ENCODE data around the gene MIS12. TPM values are rescaled to one million over a fixed set of nuclear protein-coding genes. Genes with fewer than 3 reads are reported as not detected.

The MIS12 gene
- total RNA-seq, 1 donor from 2014 or later = 14.0 TPM

GRCh38 chr17:5467416-5467815 is 18.9 kb upstream of the MIS12 start:
- TF ChIP-seq CTCF (IDR thresholded peaks at IDR 0.05) = no peak
- DNase-seq (ENCODE audit: low spot score) = no peak
- no peaks in the 10 kb centered on the region for H3K9me3 Mint-ChIP-seq (ENCODE audit: low read depth)
- H3K27me3 Mint-ChIP-seq (ENCODE audit: low read depth) = no peaks in the 10 kb centered on the region
- peak overlapping the region; percentile 68 for H3K27ac Mint-ChIP-seq (ENCODE audit: unreplicated experiment)
- H3K36me3 Mint-ChIP-seq (ENCODE audit: low read depth) = no peaks in the 10 kb centered on the region
- peaks cover 23% of the 10 kb centered on the region for H3K4me1 Mint-ChIP-seq (ENCODE audit: low read depth)
- peak overlapping the region; percentile 79 for H3K4me3 Mint-ChIP-seq (ENCODE audit: unreplicated experiment)

- no peak for TF ChIP-seq CTCF (IDR thresholded peaks at IDR 0.05)
- peaks cover under 1% of the 10 kb centered on the region for H3K36me3 Mint-ChIP-seq (ENCODE audit: low read depth)
- H3K4me1 Mint-ChIP-seq (ENCODE audit: low read depth) = peaks cover 23% of the 10 kb centered on the region
- H3K27me3 Mint-ChIP-seq (ENCODE audit: low read depth) = no peaks in the 10 kb centered on the region
- peak overlapping the region; percentile 79 for H3K4me3 Mint-ChIP-seq (ENCODE audit: unreplicated experiment)
- no peak for DNase-seq (ENCODE audit: low spot score)
- peak overlapping the region; percentile 68 for H3K27ac Mint-ChIP-seq (ENCODE audit: unreplicated experiment)
- no peaks in the 10 kb centered on the region for H3K9me3 Mint-ChIP-seq (ENCODE audit: low read depth)
Measured at GRCh38 chr17:5468075-5468473, 18.3 kb upstream of the MIS12 start.

GRCh38 chr17:5472511-5472910 is 13.9 kb upstream of the MIS12 start:
- Mint-ChIP-seq H3K4me3 (ENCODE audit: unreplicated experiment) (no peak overlapping the region), H3K36me3 (ENCODE audit: low read depth) (peaks cover 17% of the 10 kb centered on the region), H3K27ac (ENCODE audit: unreplicated experiment) (no peak overlapping the region), H3K27me3 (ENCODE audit: low read depth) (no peaks in the 10 kb centered on the region), H3K4me1 (ENCODE audit: low read depth) (peaks cover 10% of the 10 kb centered on the region), H3K9me3 (ENCODE audit: low read depth) (no peaks in the 10 kb centered on the region)
- TF ChIP-seq CTCF (IDR thresholded peaks at IDR 0.05) = no peak
- DNase-seq (ENCODE audit: low spot score) = no peak

- Mint-ChIP-seq H3K27me3 (ENCODE audit: low read depth) (no peaks in the 10 kb centered on the region), H3K9me3 (ENCODE audit: low read depth) (no peaks in the 10 kb centered on the region), H3K27ac (ENCODE audit: unreplicated experiment) (no peak overlapping the region), H3K36me3 (ENCODE audit: low read depth) (peaks cover 28% of the 10 kb centered on the region), H3K4me1 (ENCODE audit: low read depth) (peaks cover 3% of the 10 kb centered on the region), H3K4me3 (ENCODE audit: unreplicated experiment) (no peak overlapping the region)
- TF ChIP-seq CTCF (IDR thresholded peaks at IDR 0.05) = no peak
- no peak for DNase-seq (ENCODE audit: low spot score)
Measured at GRCh38 chr17:5473906-5474305, 12.5 kb upstream of the MIS12 start.

- Mint-ChIP-seq H3K27ac (ENCODE audit: unreplicated experiment) (no peak overlapping the region), H3K4me3 (ENCODE audit: unreplicated experiment) (no peak overlapping the region), H3K9me3 (ENCODE audit: low read depth) (no peaks in the 10 kb centered on the region), H3K36me3 (ENCODE audit: low read depth) (peaks cover 40% of the 10 kb centered on the region), H3K4me1 (ENCODE audit: low read depth) (peaks cover 7% of the 10 kb centered on the region), H3K27me3 (ENCODE audit: low read depth) (no peaks in the 10 kb centered on the region)
- TF ChIP-seq CTCF (IDR thresholded peaks at IDR 0.05) = no peak
- DNase-seq (ENCODE audit: low spot score) = no peak
Measured at GRCh38 chr17:5478992-5479391, 7.4 kb upstream of the MIS12 start.
